NB4 (cell line): ENCODE data around the gene FAR1.
"Not testable (repeated sequence)": the region's sequence is repeated elsewhere in the genome, so short reads cannot be mapped to it uniquely, and the experiment has no call there.

ENCODE experiments used
- DNase-seq: peaks from one replicate; pipeline ENCODE4 v3.0.0; 2010; ENCODE audit warnings: low read depth
- H3K4me3 ChIP-seq: one replicate; pipeline ENCODE4 v1.5.1; 2011; ENCODE audit warnings: mild to moderate bottlenecking, low read depth, low read length, moderate library complexity
- MYC ChIP-seq: IDR thresholded peaks from 2 replicates; pipeline ENCODE4 v1.6.1; 2011; ENCODE audit warnings: low read depth, low read length
- POLR2A ChIP-seq: IDR thresholded peaks from 2 replicates; pipeline ENCODE4 v1.6.1; 2011; ENCODE audit warnings: mild to moderate bottlenecking; ENCODE audit not compliant: insufficient read length; ENCODE audit errors: extremely low read depth
- TF ChIP-seq, protein P1 (sequence below): IDR thresholded peaks from 2 replicates; pipeline ENCODE4 v1.6.1; 2011; ENCODE audit warnings: low read depth, low read length
- TF ChIP-seq, protein P2 (sequence below): IDR thresholded peaks from one replicate; pipeline ENCODE4 v1.5.1; 2012; ENCODE audit warnings: low read depth, low read length

The FAR1 gene, protein sequence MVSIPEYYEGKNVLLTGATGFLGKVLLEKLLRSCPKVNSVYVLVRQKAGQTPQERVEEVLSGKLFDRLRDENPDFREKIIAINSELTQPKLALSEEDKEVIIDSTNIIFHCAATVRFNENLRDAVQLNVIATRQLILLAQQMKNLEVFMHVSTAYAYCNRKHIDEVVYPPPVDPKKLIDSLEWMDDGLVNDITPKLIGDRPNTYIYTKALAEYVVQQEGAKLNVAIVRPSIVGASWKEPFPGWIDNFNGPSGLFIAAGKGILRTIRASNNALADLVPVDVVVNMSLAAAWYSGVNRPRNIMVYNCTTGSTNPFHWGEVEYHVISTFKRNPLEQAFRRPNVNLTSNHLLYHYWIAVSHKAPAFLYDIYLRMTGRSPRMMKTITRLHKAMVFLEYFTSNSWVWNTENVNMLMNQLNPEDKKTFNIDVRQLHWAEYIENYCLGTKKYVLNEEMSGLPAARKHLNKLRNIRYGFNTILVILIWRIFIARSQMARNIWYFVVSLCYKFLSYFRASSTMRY

DNA sequence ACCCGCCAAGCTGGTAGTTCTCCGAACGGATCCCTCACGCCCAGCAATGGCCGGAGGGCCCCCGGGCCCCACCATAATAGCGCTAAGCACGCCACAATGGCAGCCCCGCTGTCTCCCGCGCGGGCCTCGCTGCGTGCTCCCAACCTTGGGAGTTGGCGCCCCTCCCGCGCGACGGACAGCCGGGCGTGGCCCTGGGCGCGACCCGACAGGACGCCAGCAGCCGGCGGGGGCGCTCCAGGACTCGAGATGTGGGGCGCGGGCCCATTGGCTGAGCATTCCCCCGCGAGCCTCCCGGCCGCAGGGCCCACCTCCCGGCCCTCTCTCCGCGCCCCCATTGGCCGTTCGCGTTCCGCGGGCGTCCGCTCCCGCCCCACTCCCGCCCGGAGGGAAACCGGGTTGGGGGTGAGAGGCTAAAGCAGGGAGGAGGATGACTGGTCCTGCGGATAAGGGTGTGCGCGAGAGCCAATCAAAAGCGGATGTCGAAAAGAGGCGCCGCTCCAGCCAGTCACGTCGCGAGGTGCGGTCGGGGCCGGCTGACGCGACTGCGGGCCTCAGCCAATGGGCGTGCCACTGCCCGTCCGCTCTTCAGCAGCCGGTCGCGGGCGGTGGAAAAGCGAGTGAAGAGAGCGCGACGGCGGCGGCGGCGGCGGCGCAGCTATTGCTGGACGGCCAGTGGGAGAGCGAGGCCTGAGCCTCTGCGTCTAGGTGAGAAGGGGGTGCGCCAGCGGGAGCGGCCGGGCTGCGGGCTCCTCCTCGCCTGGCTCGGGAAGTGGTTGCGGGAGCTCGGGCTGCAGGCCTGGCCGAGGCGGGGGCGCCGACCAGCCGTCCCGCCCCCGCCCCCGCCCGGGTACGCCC lies at the start of gene FAR1:
TSS of gene FAR1 (plus strand) at position 567 of the 855 bp plus-strand sequence. CDS start 26,098 bp downstream, outside the sequence.
- DNase-seq, result peak; percentile 97
- TF ChIP-seq POLR2A (peak; percentile 36), MYC (peak; percentile 56)
- TF ChIP-seq, protein P1, sequence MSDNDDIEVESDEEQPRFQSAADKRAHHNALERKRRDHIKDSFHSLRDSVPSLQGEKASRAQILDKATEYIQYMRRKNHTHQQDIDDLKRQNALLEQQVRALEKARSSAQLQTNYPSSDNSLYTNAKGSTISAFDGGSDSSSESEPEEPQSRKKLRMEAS, result peak; percentile 48; the same call in 1 of the 2 replicates
- TF ChIP-seq, protein P2, sequence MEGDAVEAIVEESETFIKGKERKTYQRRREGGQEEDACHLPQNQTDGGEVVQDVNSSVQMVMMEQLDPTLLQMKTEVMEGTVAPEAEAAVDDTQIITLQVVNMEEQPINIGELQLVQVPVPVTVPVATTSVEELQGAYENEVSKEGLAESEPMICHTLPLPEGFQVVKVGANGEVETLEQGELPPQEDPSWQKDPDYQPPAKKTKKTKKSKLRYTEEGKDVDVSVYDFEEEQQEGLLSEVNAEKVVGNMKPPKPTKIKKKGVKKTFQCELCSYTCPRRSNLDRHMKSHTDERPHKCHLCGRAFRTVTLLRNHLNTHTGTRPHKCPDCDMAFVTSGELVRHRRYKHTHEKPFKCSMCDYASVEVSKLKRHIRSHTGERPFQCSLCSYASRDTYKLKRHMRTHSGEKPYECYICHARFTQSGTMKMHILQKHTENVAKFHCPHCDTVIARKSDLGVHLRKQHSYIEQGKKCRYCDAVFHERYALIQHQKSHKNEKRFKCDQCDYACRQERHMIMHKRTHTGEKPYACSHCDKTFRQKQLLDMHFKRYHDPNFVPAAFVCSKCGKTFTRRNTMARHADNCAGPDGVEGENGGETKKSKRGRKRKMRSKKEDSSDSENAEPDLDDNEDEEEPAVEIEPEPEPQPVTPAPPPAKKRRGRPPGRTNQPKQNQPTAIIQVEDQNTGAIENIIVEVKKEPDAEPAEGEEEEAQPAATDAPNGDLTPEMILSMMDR, result peak; percentile 7
- peak within 1 kb of the TSS; percentile 95 for H3K4me3 ChIP-seq

DNA sequence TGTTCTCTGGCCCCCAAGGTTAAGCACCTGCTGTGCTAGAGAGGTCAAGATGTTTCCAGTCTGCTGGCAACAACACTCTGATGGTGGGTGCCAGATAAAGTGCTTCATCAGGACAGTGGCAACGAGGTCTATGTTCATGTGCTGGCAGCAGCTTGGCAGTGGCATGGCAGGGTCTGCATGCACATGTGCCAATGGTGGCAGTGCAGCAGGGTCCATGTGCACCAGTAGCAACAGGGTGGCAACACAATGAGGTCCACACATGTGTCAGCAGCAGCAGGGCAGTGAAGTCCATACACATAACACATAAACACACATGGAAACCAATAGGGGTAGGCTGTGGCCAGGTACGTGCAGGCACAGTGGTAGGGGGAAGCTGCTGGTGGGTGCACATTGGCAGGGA lies 48.4 kb upstream of the FAR1 start:
- no peak for DNase-seq
- TF ChIP-seq, protein P2, result no peak
- TF ChIP-seq POLR2A, result no peak
- TF ChIP-seq, protein P1, result no peak
- no peak overlapping the region for H3K4me3 ChIP-seq

DNA sequence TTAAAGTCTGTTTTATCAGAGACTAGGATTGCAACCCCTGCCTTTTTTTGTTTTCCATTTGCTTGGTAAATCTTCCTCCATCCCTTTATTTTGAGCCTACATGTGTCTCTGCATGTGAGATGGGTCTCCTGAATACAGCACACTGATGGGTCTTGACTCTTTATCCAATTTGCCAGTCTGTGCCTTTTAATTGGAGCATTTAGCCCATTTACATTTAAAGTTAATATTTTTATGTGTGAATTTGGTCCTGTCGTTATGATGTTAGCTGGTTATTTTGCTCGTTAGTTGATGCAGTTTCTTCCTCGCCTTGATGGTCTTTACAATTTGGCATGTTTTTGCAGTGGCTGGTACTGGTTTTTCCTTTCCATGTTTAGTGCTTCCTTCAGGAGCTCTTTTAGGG lies 41.6 kb upstream of the FAR1 start:
- not testable (repeated sequence) for H3K4me3 ChIP-seq, DNase-seq

DNA sequence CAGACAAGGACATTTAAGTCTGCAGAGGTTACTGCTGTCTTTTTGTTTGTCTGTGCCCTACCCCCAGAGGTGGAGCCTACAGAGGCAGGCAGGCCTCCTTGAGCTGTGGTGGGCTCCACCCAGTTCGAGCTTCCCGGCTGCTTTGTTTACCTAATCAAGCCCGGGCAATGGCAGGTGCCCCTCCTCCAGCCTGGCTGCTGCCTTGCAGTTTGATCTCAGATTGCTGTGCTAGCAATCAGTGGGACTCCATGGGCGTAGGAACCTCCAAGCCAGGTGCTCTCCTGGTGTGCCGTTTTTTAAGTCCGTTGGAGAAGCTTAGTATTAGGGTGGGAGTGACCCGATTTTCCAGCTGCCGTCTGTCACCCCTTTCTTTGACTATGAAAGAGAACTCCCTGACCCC lies 39.8 kb upstream of the FAR1 start:
- not testable (repeated sequence) for H3K4me3 ChIP-seq, DNase-seq

DNA sequence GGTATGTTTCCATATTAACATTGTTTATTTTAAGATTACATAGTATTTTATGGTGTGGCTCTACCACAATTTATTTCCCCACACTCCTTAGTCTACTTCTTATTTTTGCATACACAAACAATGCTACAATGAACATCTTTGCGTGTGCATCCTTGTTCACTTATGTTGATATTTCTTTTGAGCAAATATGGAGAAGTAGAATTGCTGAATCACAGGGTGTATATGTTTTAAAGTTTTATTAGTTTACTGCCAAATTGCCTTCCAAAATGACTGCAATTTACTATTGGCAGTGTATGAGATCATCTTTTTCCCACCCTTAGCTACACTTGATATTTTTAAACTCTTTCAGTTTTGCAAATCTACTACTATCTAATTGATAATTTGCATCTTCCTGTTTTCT lies 38.7 kb upstream of the FAR1 start:
- H3K4me3 ChIP-seq, result no peak overlapping the region
- DNase-seq, result no peak
- TF ChIP-seq POLR2A (no peak), MYC (no peak)
- TF ChIP-seq, protein P2, result no peak
- TF ChIP-seq, protein P1, result no peak

DNA sequence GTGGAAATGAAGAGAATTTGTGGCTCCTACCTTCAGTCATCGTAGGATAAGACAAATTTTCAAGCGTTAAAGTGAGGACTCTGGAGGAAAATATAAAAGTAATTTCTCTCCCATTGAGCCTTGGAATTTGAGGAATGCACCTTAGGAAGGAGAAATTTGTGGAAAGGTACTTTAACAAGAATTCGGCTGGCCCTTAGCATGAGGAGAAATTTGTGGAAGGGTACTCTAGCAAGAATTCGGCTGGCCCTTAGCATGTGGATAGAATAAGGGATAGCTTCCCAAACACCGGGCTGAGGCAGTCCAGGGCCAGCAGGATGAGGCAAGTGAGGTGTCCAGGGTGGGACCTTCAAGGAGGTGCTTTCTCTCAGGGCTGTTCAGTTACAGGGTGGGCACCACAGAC lies 33.2 kb upstream of the FAR1 start:
- no peak overlapping the region for H3K4me3 ChIP-seq
- no peak for DNase-seq
- no peak for TF ChIP-seq MYC
- TF ChIP-seq, protein P1, result no peak
- no peak for TF ChIP-seq POLR2A
- TF ChIP-seq, protein P2, result no peak
